Stimulated activated CD4-positive, alpha-beta T cell treated with anti-CD3 and anti-CD28 coated beads, Interleukin-15, amount 100 ng/mL, for 1 hour (primary cell): ENCODE measurements around the gene STIL.

Experiments
- DNase-seq, 2 donors: peaks; one replicate each; pipeline ENCODE4 v3.0.0-alpha.2; 2020; ENCODE audit warnings: low read depth in 1 of 2, low spot score in 1 of 2

STIL gene

GRCh38 chr1:47238935-47239592 is 74.9 kb downstream of the STIL start:
- DNase-seq: no peak

- DNase-seq: no peak
Observed at GRCh38 chr1:47235806-47236205, 78.1 kb downstream of the STIL start.

GRCh38 chr1:47235241-47235681 is 78.7 kb downstream of the STIL start:
- DNase-seq: no peak

GRCh38 chr1:47233186-47233585 is 80.8 kb downstream of the STIL start:
- DNase-seq: no peak

DNA sequence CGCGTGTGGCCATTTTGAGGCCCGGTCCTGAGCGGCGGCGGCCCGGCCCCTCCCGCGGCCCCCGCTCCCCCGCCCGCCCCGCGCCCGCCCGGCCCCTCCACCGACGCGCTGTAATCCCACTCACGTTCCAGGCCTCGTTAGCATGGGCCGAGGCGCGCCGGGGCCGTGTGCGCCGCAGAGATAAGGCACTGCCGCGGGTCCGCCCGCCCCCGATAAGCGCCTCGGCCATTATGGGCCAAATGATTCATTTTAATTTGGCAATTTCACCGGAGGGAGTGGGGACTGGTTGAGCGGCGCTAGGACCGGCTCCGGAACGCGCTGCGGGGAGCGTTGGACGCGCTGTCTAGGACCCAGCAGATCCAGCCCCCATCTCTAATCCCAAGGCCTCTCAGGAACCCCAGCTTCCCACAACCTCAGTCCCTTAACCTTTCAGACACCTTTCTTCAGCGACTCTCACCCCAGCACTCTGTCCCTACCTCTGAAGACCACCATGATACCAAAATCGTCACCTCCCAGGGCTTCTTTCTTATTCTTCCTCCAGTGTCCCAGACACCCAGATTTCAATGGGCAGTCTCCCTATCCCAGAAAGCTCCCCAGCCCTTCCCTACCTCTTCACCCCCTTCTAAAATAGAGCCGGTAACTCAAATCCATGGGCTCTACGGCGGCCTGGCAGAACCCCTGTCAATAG is 81.6 kb downstream of the STIL start, which contains the start of gene TAL1:
Gene TAL1, minus strand, starts transcription at position 39 of the 688 bp plus-strand sequence. CDS start 6,337 bp downstream, outside the sequence.
- no peak for DNase-seq

DNA sequence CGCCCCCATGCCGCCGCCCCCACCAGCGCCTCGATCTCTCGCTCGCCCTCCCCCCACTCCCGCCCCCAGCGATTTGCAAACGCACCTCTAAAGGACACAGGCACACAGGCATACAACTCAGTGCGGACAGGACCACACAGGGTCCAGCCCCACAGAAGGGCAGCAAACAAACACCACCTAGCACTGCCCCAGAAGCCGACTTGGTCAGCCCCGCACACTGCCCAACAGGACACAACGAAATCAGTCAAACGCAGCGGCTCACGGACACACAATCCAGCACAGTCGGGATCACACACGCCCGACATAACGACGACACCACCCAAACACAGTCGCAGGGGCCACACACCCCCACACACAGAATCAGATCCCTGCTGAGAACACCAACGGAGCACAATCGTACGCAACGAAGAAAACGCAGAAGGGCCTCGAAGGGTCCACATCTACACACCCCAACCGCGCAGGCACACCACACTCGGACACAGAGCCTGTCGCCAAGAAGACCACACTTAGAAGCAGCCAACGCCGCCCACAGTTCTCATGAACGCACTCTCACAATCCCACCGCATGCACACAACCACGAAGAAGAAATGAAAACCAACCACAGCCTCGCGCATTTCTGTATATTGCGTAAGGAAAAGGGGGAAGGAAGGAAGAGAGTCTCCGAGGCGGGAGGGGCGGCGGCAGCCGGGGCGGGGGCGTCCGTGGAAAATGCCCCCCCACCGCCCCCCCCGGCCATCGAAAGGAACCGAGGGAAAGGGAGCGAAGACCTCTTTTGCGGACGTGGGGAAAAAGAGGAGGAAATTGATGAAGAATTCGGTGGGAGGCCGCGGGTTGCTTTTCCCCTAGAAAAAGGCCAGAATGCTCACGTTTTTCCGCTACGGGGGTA is 82.4 kb downstream of the STIL start:
- DNase-seq: no peak

GRCh38 chr1:47230692-47231300 is 83.2 kb downstream of the STIL start:
- no peak for DNase-seq

DNA sequence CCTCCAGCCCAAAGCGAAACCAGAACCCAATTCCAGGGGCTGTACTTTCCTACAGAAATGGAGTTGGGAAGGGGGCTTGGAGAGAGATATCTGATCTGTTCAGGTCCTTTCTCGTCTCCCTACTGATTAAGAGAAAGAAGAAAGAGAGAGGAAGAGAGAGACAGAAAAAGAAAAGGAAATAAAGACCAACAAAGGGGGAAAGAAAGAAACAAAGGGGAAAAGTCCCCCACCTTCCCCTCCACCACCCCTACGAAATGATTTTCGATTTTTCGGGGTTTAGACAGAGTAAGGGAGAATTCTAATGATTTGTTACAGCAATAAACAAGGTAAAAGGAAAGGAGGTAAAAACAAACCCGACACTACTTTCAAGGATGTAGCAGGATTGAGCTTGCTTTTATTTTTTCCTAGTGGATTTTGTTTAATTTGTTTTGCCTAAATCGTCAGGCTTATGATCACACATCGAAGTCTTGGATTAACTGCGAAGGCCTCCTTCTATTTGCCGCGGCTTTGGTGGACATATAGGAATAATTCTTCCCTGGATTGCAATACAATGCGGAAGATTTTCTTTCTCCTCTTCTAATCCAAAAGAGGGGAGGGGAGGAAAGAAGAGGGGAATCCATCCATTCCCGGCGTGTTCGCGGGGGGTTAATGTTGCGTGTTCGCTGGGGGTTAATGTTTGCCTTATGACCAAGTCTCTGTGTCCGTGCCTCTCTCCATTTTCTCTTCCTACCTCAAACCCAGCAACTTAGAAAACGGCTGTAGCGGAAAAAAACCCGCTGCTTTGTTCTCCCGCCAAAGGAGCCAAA is 83.9 kb downstream of the STIL start:
- DNase-seq: no peak

DNA sequence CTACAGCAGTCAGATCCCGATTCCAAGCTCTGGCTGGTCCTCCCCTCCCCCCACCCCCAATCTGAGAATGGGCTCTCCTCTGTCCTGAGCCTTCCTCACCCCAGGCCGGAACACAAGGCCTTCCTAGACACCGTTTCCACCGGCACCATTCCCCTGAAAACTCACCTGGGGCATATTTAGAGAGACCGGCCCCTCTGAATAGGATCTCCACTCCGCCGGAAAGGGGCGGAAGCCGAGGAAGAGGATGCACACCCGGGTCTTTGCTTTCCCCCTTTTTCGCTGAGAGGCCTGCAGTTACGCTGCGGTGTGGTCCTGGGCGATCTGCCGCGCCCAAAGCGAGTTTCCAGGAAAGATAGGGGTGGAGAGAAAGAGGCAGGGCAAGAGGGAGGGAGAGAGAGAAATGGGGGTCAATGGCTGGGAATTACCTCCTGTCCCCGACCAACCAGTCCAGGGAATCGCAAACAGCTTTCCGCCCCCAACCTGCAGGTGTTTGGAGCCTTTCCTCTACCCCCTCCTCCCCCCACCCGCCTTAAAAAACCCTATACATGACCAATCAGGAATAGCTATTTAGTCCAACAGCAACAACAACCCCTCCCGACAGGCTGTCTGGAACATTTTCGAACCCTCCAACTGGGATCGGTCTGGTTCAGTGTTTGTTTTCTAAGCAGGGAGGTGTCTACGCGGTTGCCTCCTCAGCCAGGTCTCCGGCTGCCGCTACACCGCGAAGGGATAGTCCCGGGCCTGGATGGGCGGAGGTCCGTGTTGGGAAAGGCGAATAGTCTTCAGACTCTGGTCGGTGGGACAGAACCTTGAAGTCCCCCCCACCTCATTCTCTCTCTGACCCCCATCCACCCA is 84.7 kb downstream of the STIL start:
- DNase-seq: no peak

GRCh38 chr1:47228644-47229030 is 85.3 kb downstream of the STIL start:
- no peak for DNase-seq

DNA sequence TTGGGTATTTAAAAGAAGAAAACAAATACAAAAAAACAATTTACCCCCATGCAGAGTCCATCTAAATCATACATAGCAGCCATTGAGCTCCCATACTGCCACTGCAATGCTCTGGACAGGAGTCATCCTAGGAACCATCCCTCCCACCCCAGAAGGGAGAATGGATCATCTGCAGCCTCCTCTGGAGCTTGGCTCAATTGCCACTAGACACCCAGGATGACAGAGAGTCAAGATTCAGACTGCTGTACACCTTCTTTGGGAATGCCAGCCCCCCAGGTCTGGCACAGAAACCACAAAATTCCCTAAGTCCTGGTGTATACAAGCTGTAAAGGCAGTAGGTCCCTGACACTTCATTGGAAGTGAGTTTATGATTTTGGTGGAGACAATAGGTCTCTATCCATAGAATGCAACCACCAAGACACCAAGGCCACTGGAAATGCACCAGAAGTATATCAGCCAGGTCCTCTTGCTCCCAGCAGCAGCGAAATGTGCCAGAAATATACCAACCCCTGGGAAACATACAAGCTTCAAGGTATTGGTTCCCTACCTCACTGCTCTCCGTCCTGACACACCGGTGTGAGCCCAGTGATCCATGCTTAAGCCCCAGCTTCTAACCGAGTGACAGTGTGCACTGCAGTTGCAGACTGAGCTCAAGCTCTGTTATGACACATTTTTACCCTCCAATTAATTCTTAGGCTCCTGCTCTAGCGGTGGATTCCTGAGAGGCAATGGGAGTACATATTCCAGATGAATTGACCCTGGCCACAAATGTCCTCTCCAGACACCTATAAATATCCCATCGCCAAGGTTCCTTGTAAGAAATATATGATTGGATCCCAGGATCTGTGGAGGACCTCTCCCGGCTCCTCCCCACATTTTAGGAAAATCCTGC is 86.4 kb downstream of the STIL start:
- no peak for DNase-seq

- no peak for DNase-seq
Observed at GRCh38 chr1:47226839-47227215, 87.1 kb downstream of the STIL start.

GRCh38 chr1:47226121-47226838 is 87.7 kb downstream of the STIL start:
- no peak for DNase-seq

- DNase-seq: no peak
Observed at GRCh38 chr1:47225430-47226100, 88.4 kb downstream of the STIL start.

DNA sequence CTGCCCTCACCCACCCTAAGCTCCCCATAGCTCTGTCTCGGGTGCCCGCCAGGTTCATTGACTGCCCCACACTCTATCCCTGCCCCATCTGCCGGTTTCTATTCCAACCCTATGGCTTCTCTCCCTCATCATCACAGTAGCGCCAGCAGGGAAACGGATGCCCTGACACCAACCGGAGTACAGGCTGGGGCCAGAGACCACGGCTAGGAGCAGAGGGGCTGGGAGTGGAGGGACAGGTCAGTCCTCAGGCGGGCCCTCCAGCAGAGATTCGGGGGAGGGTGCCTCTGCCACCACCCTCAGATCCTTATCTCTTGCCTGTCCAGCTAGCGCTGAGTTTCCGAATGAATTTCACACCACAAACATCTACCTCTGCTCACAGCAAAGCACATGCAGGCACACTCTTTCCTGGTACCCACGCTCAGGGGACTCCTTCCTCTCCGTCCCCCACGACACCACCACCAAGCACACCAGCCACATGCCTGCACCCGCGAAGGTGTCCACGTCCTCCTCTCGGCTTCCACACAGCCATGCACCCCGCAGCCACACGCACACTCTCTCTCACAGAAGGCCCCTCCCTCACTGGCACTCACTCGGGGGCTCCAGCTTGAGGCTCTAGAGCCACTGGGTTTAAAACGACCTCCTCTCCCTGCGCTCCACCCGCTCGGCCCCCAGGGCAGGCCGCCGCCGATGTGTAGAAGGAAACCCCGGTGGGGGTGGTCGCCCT is 89.1 kb downstream of the STIL start:
- DNase-seq: no peak

- DNase-seq: no peak
Observed at GRCh38 chr1:47223921-47224675, 89.8 kb downstream of the STIL start.
